GM03348 (cell line): ENCODE data around the gene ARHGAP19.
A peak's percentile ranks its signal among the peaks of the same experiment; 100 is the strongest.

Experiments used
- DNase-seq: peaks from one replicate; pipeline ENCODE4 v3.0.0; 2012; ENCODE audit warnings: low spot score

The ARHGAP19 gene

GRCh38 chr10:97190450-97190849, 102.0 kb downstream of the ARHGAP19 start:
- DNase-seq: no peak

- no peak for DNase-seq
Observed at GRCh38 chr10:97188261-97188711, 104.2 kb downstream of the ARHGAP19 start.

DNA sequence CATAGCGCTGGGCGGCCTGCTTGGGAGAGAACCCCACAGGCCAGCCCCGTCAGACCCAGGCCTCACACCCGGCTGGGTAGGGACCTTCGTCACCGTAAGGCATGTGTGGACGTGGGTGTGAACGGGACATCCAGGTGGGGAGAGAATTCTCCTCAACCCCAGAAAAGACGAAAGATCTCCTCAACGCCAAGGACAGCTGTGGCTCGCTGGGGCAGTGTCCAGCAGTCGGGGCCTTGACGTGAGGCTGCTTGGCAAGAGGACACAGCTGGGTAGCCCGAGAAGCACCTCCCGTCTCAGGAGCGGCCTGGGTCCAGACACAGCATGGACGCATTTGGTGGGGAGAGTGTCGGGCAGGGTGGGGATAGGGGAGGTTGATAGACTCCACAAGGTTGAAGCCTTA, 105.5 kb downstream of the ARHGAP19 start:
- no peak for DNase-seq

DNA sequence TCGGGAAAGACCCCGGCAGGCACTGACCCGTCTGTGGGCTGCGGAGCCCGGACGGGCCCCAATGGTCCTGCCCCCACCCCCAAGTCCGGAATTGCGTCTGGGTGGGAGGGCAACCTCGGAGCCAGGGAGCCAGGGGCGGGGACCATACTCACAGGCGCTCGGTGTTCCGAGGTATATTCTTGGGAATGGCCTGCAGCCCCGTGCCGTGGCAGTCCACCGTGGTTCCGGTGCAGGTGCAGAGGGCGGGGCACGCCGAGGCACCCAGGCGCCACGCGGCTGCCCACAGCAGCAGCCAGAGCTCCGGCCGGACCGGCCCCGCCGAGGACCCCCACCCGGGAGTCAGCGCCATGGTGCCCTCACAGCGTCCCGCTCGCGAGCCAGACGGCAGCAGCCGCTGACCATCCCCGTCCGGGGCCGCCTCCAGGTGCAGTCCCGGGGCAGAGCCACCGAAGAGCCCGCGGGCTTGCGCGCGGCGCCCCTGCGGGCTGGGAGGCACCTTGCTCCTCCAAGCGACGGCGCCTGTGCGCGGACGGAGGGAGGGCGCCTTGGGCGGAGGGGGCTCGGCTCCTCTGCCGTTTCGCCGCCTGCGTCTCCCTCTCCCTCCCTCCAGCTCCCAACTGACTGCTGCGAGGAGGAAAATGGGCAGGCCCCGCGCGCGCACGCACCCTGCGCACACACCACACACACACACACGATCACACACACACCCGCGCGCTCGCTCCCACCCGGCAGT, 106.9 kb downstream of the ARHGAP19 start, which contains the start of gene SLIT1:
SLIT1 (minus strand) TSS at position 634 of the 733 bp plus-strand sequence; CDS start at position 349, 285 bp downstream.
- no peak for DNase-seq

- no peak for DNase-seq
Observed at GRCh38 chr10:97184971-97185325, 107.5 kb downstream of the ARHGAP19 start.

DNA sequence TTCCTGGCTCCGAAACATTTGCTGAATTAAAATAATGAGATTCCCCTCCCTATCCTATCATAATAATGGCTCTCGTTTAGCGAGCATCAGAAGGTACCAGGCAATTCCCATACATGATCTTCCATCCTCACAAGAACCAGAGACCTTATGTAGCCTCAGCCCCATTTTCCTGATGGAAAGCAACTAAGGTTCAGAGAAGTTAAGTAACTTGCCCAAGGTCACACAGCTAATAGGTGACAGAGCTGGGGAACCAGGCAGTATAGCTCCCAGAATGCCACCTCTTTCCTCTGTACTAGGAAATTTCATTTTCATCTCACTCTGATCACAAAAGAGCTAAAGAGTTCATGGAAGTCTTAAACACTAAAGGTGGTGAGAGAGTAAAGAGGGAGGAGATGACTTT, 109.1 kb downstream of the ARHGAP19 start:
- DNase-seq: no peak

- DNase-seq: no peak
Observed at GRCh38 chr10:97182288-97182990, 110.0 kb downstream of the ARHGAP19 start.

GRCh38 chr10:97180986-97181385, 111.5 kb downstream of the ARHGAP19 start:
- no peak for DNase-seq

DNA sequence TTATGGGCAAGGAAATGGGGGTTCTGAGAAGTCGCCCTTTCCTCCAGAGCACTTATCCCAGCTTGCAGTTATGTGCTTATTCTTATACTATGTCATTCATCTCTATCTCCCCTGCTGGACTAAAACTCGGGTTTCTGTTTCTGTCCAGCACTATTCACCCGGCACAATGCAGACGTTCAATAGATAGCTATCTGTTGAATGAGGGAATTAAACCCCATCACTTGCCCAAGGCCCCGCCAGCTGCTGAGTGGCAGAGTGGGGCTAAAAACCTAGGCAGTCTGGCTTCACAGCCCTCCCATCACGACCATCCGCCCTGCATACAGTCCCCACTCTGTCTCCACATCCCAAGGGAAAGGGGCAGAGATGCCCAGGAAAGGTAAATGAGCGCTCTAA, 112.1 kb downstream of the ARHGAP19 start:
- DNase-seq: no peak

DNA sequence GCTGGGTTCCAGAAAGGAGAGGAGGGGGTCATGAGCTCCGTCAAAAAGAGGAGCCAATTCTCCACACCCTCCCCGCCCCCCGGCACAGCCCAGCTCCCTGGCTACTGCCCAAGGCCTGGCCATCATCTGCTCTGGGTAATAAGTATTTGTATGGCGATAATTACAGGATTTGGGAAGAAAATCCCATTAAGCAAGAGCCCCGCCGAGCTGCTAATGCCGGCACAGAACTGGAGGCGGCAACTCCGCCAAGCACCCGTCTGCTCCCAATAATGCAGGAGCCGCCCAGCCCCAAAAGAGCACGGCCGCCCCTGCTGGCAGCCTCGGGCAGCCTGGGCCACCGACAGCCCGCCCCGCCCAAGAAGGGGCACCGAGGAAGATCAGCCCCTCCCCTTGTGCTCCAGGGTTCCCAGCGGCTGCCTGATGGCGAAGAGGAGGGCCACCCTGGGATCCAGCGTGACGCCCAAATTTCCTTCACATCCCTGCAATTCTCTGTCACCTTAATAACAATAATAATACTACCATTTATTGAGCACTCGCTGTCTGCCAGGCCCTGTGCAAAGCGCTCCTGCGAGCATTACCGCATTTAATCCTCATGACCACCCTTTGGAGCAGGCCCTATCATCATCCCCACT, 112.6 kb downstream of the ARHGAP19 start:
- peak; percentile 60 for DNase-seq

GRCh38 chr10:97179311-97179710, 113.1 kb downstream of the ARHGAP19 start:
- DNase-seq: no peak

DNA sequence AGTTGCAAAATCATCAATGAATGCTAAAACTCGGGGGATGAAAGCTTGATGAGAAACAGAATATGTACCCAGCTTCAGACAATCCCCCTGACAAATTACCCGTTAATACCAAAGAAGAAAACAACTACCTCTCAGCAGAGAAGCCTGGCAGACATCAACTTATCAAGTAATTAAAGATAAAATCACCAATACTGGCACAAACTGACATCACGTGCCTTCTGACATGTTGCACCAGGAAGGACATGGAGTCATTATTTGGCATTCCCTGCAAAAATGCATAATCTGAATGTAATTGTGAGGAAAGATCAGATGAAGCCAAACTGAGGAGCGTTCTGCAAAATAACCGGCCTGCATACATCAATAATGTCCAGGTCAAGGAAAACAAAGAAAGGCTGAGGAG, 114.4 kb downstream of the ARHGAP19 start:
- no peak for DNase-seq

GRCh38 chr10:97176226-97176625, 116.2 kb downstream of the ARHGAP19 start:
- DNase-seq: no peak

DNA sequence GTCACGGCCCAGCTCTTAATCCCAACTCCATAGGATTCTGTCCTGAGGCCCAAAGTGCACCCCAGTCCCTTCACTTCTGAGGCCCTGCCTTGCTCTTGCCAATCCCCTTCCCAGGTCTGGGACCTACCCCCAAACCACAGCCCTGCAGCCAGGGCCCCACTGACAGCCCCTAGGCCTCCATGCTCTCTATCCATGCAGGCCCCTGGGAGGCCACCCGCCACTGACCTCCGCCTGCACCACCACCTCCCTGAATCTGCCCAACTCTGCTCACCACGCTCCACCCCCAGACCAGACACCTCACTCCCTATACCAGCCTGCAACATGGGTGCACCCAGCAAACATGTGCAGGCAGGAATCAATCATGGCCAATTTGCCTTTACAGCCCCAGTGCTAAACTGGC, 116.9 kb downstream of the ARHGAP19 start:
- no peak for DNase-seq

GRCh38 chr10:97174941-97175340, 117.5 kb downstream of the ARHGAP19 start:
- no peak for DNase-seq

GRCh38 chr10:97174276-97174775, 118.1 kb downstream of the ARHGAP19 start:
- DNase-seq: no peak

GRCh38 chr10:97173036-97173435, 119.4 kb downstream of the ARHGAP19 start:
- DNase-seq: no peak
